ENCODE data around the gene MYL5. TPM values are rescaled to one million over a fixed set of nuclear protein-coding genes. Genes with fewer than 3 reads are reported as not detected.
"Not testable (repeated sequence)": the region's sequence is repeated elsewhere in the genome, so short reads cannot be mapped to it uniquely, and the experiment has no call there.

Gene MYL5
- total and polyA plus RNA-seq, 4 experiments from 2014 or later: 2.1 to 15.4 (median 7.7) TPM

GRCh38 chr4:730511-730910 is 56.2 kb downstream of the MYL5 start:
- Mint-ChIP-seq H3K9me3 (peaks cover 0 to 2% (median 0%) of the 10 kb centered on the region in 8 donors), H3K27ac (peak overlapping the region in 2 of 7 donors; percentile 20 to 53), H3K4me3 (no peak overlapping the region), H3K36me3 (peaks cover 23 to 38% of the 10 kb centered on the region in 2 donors), H3K4me1 (peaks cover 0 to 10% (median 8%) of the 10 kb centered on the region in 4 donors), H3K27me3 (no peaks in the 10 kb centered on the region)
- POLR2A ChIA-PET (ENCODE audit: partially characterized antibody): no interaction called here
- Histone ChIP-seq H3K27me3 (ENCODE audit: insufficient read depth, low read length) (no peaks in the 10 kb centered on the region), H3K4me3 (ENCODE audit: low read length in 2 of 2) (no peak overlapping the region), H3K9me3 (ENCODE audit: control insufficient read depth in 1 of 2, low read length in 2 of 2) (no peaks in the 10 kb centered on the region), H3K27ac (ENCODE audit: low read depth, low read length) (no peak overlapping the region), H3K4me1 (ENCODE audit: insufficient read depth, low read length) (no peaks in the 10 kb centered on the region), H3K36me3 (ENCODE audit: insufficient read depth, low read length) (peaks cover 25% of the 10 kb centered on the region)
- CTCF ChIA-PET (ENCODE audit: partially characterized antibody): no interaction called here
- intact Hi-C loops (cut with micrococcal nuclease): no loop called here
- DNase-seq: no peak

- H3K27me3 Mint-ChIP-seq; H3K27ac ChIP-seq (ENCODE audit: low read depth, low read length); CTCF ChIA-PET (ENCODE audit: partially characterized antibody); H3K4me1 ChIP-seq (ENCODE audit: insufficient read depth, low read length); H3K27me3 ChIP-seq (ENCODE audit: insufficient read depth, low read length); H3K4me3 ChIP-seq (ENCODE audit: low read length in 2 of 2); H3K4me1 Mint-ChIP-seq; POLR2A ChIA-PET (ENCODE audit: partially characterized antibody); H3K9me3 Mint-ChIP-seq; H3K4me3 Mint-ChIP-seq; DNase-seq; H3K9me3 ChIP-seq (ENCODE audit: control insufficient read depth in 1 of 2, low read length in 2 of 2); intact Hi-C loops (cut with micrococcal nuclease): not testable (repeated sequence)
- Mint-ChIP-seq H3K27ac (peak overlapping the region in 1 of 7 donors; percentile 20), H3K36me3 (peaks cover 23 to 40% of the 10 kb centered on the region in 2 donors)
- H3K36me3 ChIP-seq (ENCODE audit: insufficient read depth, low read length): peaks cover 27% of the 10 kb centered on the region
Observed at GRCh38 chr4:730946-731904, 56.9 kb downstream of the MYL5 start.

Other genes starting within 250 kb of the MYL5 start
- 10 to 100 TPM; 67.7 to 73.4 TPM for gene ZNF721, start 175.4 kb upstream of the MYL5 start, total RNA-seq
- 10 to 100 TPM; 30.8 to 40.4 TPM for gene ZNF721, start 175.4 kb upstream of the MYL5 start, polyA plus RNA-seq
- gene PIGG, start 175.3 kb upstream of the MYL5 start, total RNA-seq: 100 to 1,000 TPM in 1 of 2 experiments, 10 to 100 TPM in 1; 97.3 to 105 TPM
- gene PIGG, start 175.3 kb upstream of the MYL5 start, polyA plus RNA-seq: 10 to 100 TPM; 15.5 to 27.8 TPM
- not detected for gene TMEM271, start 98.2 kb upstream of the MYL5 start, total RNA-seq
- gene TMEM271, start 98.2 kb upstream of the MYL5 start, polyA plus RNA-seq: not detected
- 10 to 100 TPM; 15.4 to 17.6 TPM for gene PDE6B, start 49.0 kb upstream of the MYL5 start, total RNA-seq
- 10 to 100 TPM; 15.3 to 16.0 TPM for gene PDE6B, start 49.0 kb upstream of the MYL5 start, polyA plus RNA-seq
- 100 to 1,000 TPM; 137 to 152 TPM for gene ATP5ME, start 266 bp upstream of the MYL5 start, total RNA-seq
- 100 to 1,000 TPM; 419 to 542 TPM for gene ATP5ME, start 266 bp upstream of the MYL5 start, polyA plus RNA-seq
- 1 to 10 TPM; 1.0 to 1.7 TPM for gene SLC49A3, start 14.6 kb downstream of the MYL5 start, total RNA-seq
- gene SLC49A3, start 14.6 kb downstream of the MYL5 start, polyA plus RNA-seq: not detected
- gene PCGF3, start 31.3 kb downstream of the MYL5 start, total RNA-seq: 10 to 100 TPM; 66.1 to 73.8 TPM
- gene PCGF3, start 31.3 kb downstream of the MYL5 start, polyA plus RNA-seq: 1 to 10 TPM; 2.9 to 5.0 TPM
- gene CPLX1, start 151.6 kb downstream of the MYL5 start, total RNA-seq: 1 to 10 TPM in 1 of 2 experiments, under 1 TPM in 1; 0.64 to 1.5 TPM
- under 1 TPM in 1 of 2 donors, not detected in 1; 0.26 TPM for gene CPLX1, start 151.6 kb downstream of the MYL5 start, polyA plus RNA-seq